Keratinocyte (primary cell): ENCODE measurements around the gene PLPPR2. TPM values are rescaled to one million over a fixed set of nuclear protein-coding genes. Genes with fewer than 3 reads are reported as not detected.

ENCODE experiments used
- DNase-seq: peaks from one replicate; pipeline ENCODE4 v3.0.0-alpha.2; 2011; ENCODE audit warnings: low read depth, missing footprints, low spot score
- FAIRE-seq: peaks from 2 replicates; lab custom pipeline; 2011; peaks lifted over from hg19 to GRCh38; lab: Jason Lieb, UNC
- H2AFZ ChIP-seq: 2 replicates; pipeline ENCODE4 v1.6.0; 2012; ENCODE audit warnings: low read length, control low read depth, inconsistent platforms; ENCODE audit not compliant: control insufficient read depth
- H3K27ac ChIP-seq: 2 replicates; pipeline ENCODE4 v1.5.1; 2011; ENCODE audit warnings: low read length; ENCODE audit not compliant: control insufficient read depth, insufficient read depth
- H3K27me3 ChIP-seq: 3 replicates; pipeline ENCODE4 v1.6.0; 2011; ENCODE audit warnings: low read length; ENCODE audit not compliant: control insufficient read depth, insufficient read depth; ENCODE audit errors: extremely low read depth
- H3K36me3 ChIP-seq, 2 experiments: 2 replicates in 1 of 2; 3 replicates in 1 of 2; pipeline ENCODE4 v1.5.1; 2011; ENCODE audit warnings: low read length in 2 of 2, mild to moderate bottlenecking in 1 of 2; ENCODE audit not compliant: control insufficient read depth in 2 of 2, insufficient read depth in 2 of 2; ENCODE audit errors: extremely low read depth in 1 of 2
- H3K4me1 ChIP-seq: 3 replicates; pipeline ENCODE4 v1.5.1; 2011; ENCODE audit warnings: low read length; ENCODE audit not compliant: control insufficient read depth, insufficient read depth; ENCODE audit errors: extremely low read depth
- H3K4me2 ChIP-seq: 3 replicates; pipeline ENCODE4 v1.6.0; 2011; ENCODE audit warnings: low read depth, low read length; ENCODE audit not compliant: control insufficient read depth, insufficient read depth; ENCODE audit errors: extremely low read depth
- H3K4me3 ChIP-seq, 3 experiments: fragments of 200-600 bp in 1 of 3; sonication (generic) in 1 of 3; 2 replicates in 2 of 3; 3 replicates in 1 of 3; pipeline ENCODE4 v1.5.1; 2011 to 2016; ENCODE audit warnings: low read length in 3 of 3, mild to moderate bottlenecking in 3 of 3, control low read depth in 2 of 3, inconsistent platforms in 1 of 3, low read depth in 1 of 3, mixed read lengths in 1 of 3, mixed run types in 1 of 3, moderate library complexity in 1 of 3; ENCODE audit not compliant: control insufficient read depth in 2 of 3, insufficient read depth in 2 of 3; ENCODE audit errors: extremely low read depth in 1 of 3
- H3K79me2 ChIP-seq: 2 replicates; pipeline ENCODE4 v1.6.0; 2012; ENCODE audit warnings: low read length; ENCODE audit not compliant: control insufficient read depth, insufficient read depth
- H3K9ac ChIP-seq: 3 replicates; pipeline ENCODE4 v1.6.0; 2011; ENCODE audit warnings: low read length; ENCODE audit not compliant: control insufficient read depth, insufficient read depth; ENCODE audit errors: extremely low read depth
- H3K9me1 ChIP-seq: 3 replicates; pipeline ENCODE4 v1.6.0; 2011; ENCODE audit warnings: low read length; ENCODE audit not compliant: control insufficient read depth, insufficient read depth; ENCODE audit errors: extremely low read depth
- H3K9me3 ChIP-seq: 2 replicates; pipeline ENCODE4 v1.5.1; 2012; ENCODE audit warnings: low read depth, low read length; ENCODE audit not compliant: control insufficient read depth
- H4K20me1 ChIP-seq: 3 replicates; pipeline ENCODE4 v1.6.0; 2011; ENCODE audit warnings: low read length; ENCODE audit not compliant: control insufficient read depth, insufficient read depth; ENCODE audit errors: extremely low read depth
- CTCF ChIP-seq, 3 experiments: IDR thresholded peaks in 1 of 3; conservative IDR thresholded peaks in 1 of 3; optimal IDR thresholded peaks in 1 of 3; 2 replicates in 2 of 3; 3 replicates in 1 of 3; pipeline versions ENCODE3 to v1.5.1; 2011; ENCODE audit warnings: low read length in 3 of 3, mild to moderate bottlenecking in 3 of 3, moderate library complexity in 2 of 3, control low read depth in 1 of 3, inconsistent platforms in 1 of 3; ENCODE audit not compliant: insufficient read depth in 2 of 3; ENCODE audit errors: extremely low read depth in 1 of 3
- EZH2 ChIP-seq: IDR thresholded peaks from one replicate; pipeline ENCODE4 v1.6.1; 2012; ENCODE audit warnings: inconsistent platforms, mild to moderate bottlenecking, low read length, moderate library complexity
- dilution Hi-C: fragments of 300-500 bp; cut with MboI; formaldehyde crosslinking; loops from one replicate; pipeline ENCODE4 v1.7.0; 2020; ENCODE audit warnings: low sequenced_read_pairs; ENCODE audit not compliant: extremely low pct_ligation_motif_present
- polyA plus RNA-seq, 5 experiments: library from polyadenylated mRNA; depleted of rRNA in 3 of 5; stranded (reverse) in 3 of 5; stranded (forward) in 1 of 5; unstranded in 1 of 5; fragments of >200 nt; gene quantifications; 1 replicate in 1 of 5; 2 replicates in 3 of 5; 3 replicates in 1 of 5; pipeline versions ENCODE4 v1.2.1 to v1.2.3, GENCODE V29; 2011 to 2012; ENCODE audit warnings: missing spikeins in 2 of 5, low read depth in 1 of 5, low replicate concordance in 1 of 5

PLPPR2 gene
- polyA plus RNA-seq, 1 donor (not counting 4 experiments of a cell fraction or from before 2014, with no cell fraction given), result 3.5 TPM

DNA sequence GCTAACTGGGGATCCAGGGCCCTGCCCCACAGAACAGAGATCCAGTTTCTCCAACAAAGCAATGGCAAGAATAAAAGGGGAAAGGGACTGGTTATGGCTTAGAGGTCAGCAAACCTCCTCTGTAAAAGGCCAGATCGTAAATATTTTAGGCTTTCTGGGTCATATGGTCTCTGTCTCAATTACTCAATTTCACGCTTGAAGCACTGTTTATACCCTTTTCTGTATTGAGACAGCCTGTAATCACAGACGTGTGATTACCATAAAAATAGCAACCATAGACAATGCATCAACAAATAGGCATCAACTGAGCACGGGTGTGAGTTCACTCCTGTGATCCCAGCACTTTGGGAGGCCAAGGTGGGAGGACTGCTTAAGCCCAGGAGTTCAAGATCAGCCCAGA, 25.1 kb upstream of the PLPPR2 start:
- dilution Hi-C loops, result no loop called here
- FAIRE-seq (no peak), DNase-seq (no peak)
- H2AFZ ChIP-seq, result no peak overlapping the region
- no peak overlapping the region for H3K4me3 ChIP-seq
- H3K27ac ChIP-seq, result no peak overlapping the region
- H4K20me1 ChIP-seq, result no peaks in the 10 kb centered on the region
- peaks cover 13 to 14% of the 10 kb centered on the region in 2 experiments for H3K36me3 ChIP-seq
- no peaks in the 10 kb centered on the region for H3K4me1 ChIP-seq
- H3K9ac ChIP-seq, result no peak overlapping the region
- H3K9me3 ChIP-seq, result no peaks in the 10 kb centered on the region
- TF ChIP-seq CTCF (optimal IDR thresholded peaks at IDR 0.05 in 1 of 3, IDR thresholded peaks at IDR 0.05 in 1 of 3, conservative IDR thresholded peaks at IDR 0.05 in 1 of 3; ENCODE audit: extremely low read depth in 1 of 3, insufficient read depth in 2 of 3, low read length in 3 of 3) (no peak), EZH2 (no peak)
- no peaks in the 10 kb centered on the region for H3K27me3 ChIP-seq
- no peaks in the 10 kb centered on the region for H3K9me1 ChIP-seq
- no peaks in the 10 kb centered on the region for H3K79me2 ChIP-seq
- H3K4me2 ChIP-seq, result no peak overlapping the region

DNA sequence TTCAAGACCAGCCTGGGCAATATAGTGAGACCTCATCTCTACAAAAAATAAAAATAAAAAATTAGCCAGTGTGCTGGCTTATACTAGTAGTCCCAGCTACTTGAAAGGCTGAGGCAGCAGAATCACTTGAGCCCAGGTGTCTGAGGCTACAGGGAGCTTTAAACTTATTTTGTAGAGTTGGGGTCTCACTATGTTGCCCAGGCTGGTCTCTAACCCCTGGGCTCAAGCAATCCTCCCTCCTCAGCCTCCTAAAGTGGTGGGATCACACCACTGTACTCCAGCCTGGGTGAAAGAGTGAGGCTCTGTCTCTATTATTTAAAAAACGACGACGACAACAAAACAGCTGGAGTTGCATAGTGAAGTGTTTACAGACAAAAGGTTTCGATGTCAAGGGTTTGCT, 23.7 kb upstream of the PLPPR2 start:
- no peak overlapping the region for H3K9ac ChIP-seq
- no peak overlapping the region for H3K4me3 ChIP-seq
- peaks cover 22 to 23% of the 10 kb centered on the region in 2 experiments for H3K36me3 ChIP-seq
- H3K27me3 ChIP-seq, result no peaks in the 10 kb centered on the region
- TF ChIP-seq CTCF (optimal IDR thresholded peaks at IDR 0.05 in 1 of 3, IDR thresholded peaks at IDR 0.05 in 1 of 3, conservative IDR thresholded peaks at IDR 0.05 in 1 of 3; ENCODE audit: extremely low read depth in 1 of 3, insufficient read depth in 2 of 3, low read length in 3 of 3) (no peak), EZH2 (no peak)
- no peak overlapping the region for H3K4me2 ChIP-seq
- H2AFZ ChIP-seq, result no peak overlapping the region
- no peaks in the 10 kb centered on the region for H3K4me1 ChIP-seq
- FAIRE-seq (no peak), DNase-seq (no peak)
- peaks cover 3% of the 10 kb centered on the region for H3K9me1 ChIP-seq
- no peaks in the 10 kb centered on the region for H3K79me2 ChIP-seq
- no peaks in the 10 kb centered on the region for H4K20me1 ChIP-seq
- dilution Hi-C loops, result no loop called here
- H3K9me3 ChIP-seq, result no peaks in the 10 kb centered on the region
- no peak overlapping the region for H3K27ac ChIP-seq
